22Rv1 (cell line): ENCODE results near the gene AJUBA.
"Not testable (repeated sequence)": the region's sequence is repeated elsewhere in the genome, so short reads cannot be mapped to it uniquely, and the experiment has no call there.

Experiments used
- H3K27ac ChIP-seq: fragments of 450-650 bp; 2 replicates; pipeline ENCODE4 v1.5.1; 2017
- ZFX ChIP-seq: fragments of 450-650 bp; IDR thresholded peaks from 2 replicates; pipeline ENCODE4 v1.6.1; 2017; ENCODE audit warnings: antibody characterized with exemption, borderline replicate concordance
- TF ChIP-seq, protein P1 (sequence below): fragments of 450-650 bp; IDR thresholded peaks from 2 replicates; pipeline ENCODE4 v1.5.1; 2017; ENCODE audit warnings: mild to moderate bottlenecking

Gene AJUBA

GRCh38 chr14:23006188-23006534, 23.8 kb upstream of the AJUBA start:
- H3K27ac ChIP-seq: peak overlapping the region; percentile 98
- TF ChIP-seq ZFX: no peak
- TF ChIP-seq, protein P1, sequence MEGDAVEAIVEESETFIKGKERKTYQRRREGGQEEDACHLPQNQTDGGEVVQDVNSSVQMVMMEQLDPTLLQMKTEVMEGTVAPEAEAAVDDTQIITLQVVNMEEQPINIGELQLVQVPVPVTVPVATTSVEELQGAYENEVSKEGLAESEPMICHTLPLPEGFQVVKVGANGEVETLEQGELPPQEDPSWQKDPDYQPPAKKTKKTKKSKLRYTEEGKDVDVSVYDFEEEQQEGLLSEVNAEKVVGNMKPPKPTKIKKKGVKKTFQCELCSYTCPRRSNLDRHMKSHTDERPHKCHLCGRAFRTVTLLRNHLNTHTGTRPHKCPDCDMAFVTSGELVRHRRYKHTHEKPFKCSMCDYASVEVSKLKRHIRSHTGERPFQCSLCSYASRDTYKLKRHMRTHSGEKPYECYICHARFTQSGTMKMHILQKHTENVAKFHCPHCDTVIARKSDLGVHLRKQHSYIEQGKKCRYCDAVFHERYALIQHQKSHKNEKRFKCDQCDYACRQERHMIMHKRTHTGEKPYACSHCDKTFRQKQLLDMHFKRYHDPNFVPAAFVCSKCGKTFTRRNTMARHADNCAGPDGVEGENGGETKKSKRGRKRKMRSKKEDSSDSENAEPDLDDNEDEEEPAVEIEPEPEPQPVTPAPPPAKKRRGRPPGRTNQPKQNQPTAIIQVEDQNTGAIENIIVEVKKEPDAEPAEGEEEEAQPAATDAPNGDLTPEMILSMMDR: no peak

DNA sequence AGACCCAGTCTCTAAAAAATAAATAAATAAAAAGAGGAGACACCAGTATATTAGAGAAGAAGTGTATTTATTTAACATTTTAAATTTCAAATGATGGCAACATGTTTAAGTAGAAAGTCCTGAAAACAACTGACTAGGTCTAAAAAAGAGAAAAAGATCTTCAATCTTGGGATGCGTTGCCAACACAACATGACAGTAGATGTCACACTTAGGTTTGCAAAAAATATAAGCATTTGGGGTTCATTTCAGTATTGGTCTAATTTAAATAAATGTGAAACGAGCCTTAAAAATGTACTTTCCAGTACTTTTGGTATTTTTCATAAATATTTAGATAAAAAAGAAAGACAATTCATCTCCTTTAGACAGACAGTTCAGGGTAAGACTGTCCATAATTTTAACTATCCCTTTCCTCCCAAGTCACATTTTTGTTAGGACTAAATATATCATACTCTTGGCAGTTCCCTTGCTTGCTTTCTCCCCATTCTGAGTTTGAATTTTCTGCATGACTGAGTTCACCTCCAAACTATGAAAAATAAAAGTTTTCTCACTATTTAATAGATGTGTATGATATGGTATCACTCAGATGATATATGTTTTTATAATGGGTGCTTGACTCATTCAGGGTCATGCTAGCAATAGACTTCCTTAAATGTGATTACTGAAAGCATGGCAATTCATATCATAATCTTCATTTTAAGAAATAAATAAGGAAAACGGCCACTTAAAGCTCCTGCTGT, 23.3 kb upstream of the AJUBA start:
- TF ChIP-seq, protein P1: no peak
- TF ChIP-seq ZFX: no peak
- H3K27ac ChIP-seq: peak overlapping the region; percentile 98

DNA sequence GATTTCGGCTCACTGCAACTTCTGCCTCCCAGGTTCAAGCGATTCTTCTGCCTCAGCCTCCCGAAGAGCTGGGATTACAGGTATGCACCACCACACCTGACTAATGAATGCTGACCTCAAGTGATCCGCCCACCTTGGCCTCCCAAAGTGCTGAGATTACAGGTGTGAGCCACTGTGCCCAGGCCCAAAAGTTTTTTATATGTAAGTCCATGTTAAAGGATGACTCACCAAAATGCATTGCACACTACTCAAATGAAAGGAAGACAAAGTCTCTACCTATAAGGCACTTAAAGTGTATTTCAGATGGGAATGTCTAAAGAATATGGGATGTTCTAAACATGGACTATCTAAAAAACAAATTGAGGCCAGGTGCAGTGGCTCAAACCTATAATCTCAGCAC, 21.9 kb upstream of the AJUBA start:
- not testable (repeated sequence) for H3K27ac ChIP-seq

DNA sequence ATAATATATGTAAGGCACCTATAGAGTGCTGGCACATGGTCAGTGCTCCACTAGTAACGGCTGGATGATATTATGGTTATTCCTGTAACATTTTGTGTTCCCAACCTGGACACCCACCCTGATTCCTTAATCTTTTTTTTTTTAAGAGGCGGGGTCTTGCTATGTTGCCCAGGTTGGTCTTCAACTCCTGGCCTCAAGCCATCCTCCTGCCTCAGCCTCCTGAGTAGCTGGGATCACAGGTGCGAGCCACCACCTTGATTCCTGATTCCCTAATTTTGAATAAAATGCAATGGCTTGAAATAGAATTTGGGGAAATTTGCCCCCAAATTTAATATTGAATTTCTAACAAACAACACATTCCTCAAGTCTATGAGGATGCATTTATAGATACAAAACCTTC, 20.2 kb upstream of the AJUBA start:
- TF ChIP-seq, protein P1: no peak
- no peak for TF ChIP-seq ZFX
- H3K27ac ChIP-seq: no peak overlapping the region

- no peak for TF ChIP-seq ZFX
- TF ChIP-seq, protein P1: no peak
- no peak overlapping the region for H3K27ac ChIP-seq
Measured at GRCh38 chr14:23000860-23001259, 18.5 kb upstream of the AJUBA start.

GRCh38 chr14:22998329-22999012, 16.1 kb upstream of the AJUBA start:
- TF ChIP-seq, protein P1: no peak
- no peak for TF ChIP-seq ZFX
- H3K27ac ChIP-seq: no peak overlapping the region

DNA sequence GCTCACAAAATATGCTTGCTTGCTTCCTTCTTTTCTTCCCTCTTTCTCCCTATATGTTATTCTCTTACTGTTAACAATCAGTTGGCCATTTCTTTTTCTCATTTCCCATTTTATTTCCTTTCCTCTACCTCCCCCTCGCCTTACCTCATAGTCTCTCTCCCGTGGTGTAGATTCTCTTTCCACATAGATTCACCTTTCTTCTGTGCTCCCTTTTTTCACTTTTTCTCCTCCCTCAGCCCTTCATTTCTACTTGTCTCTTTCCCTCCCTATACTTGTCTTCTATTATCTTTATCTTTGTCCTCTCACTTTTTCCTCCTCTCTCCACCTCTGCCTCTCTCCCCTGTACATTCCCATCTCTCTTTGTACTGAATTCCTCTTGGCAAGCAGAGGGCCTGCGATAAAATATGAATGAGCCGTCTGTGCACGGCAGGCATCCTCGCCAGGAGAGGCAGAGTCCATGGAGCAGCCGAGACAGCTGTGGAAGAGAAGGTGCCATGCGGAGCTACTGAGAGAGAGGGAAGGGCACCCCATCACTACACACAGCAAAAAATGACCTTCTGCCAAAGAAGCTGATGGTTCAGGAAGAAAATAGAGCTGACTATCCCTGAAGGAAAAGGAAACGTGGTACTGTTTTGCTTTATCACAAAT, 15.4 kb upstream of the AJUBA start:
- no peak overlapping the region for H3K27ac ChIP-seq
- TF ChIP-seq, protein P1: no peak
- no peak for TF ChIP-seq ZFX
